K562 (cell line): Measurements from ENCODE around the gene ECI2. TPM values are rescaled to one million over a fixed set of nuclear protein-coding genes. Genes with fewer than 3 reads are reported as not detected.

Source experiments
- FOXA1 ChIP-seq: fragments of 450-650 bp; IDR thresholded peaks from 2 replicates; pipeline ENCODE4 v1.6.1; 2016; ENCODE audit warnings: mild to moderate bottlenecking, borderline replicate concordance
- NRF1 ChIP-seq, 2 experiments: fragments of 450-650 bp; IDR thresholded peaks in 1 of 2; conservative IDR thresholded peaks in 1 of 2; 2 replicates each; pipeline ENCODE4 v1.6.1; 2014; ENCODE audit warnings: mild to moderate bottlenecking in 2 of 2
- RBM34 ChIP-seq: fragments of 200-400 bp; formaldehyde crosslinking; IDR thresholded peaks from 2 replicates; pipeline ENCODE4 v1.6.1; 2018; ENCODE audit warnings: low read length, borderline replicate concordance; ENCODE audit not compliant: insufficient read depth
- TAL1 ChIP-seq: fragments of 450-650 bp; IDR thresholded peaks from 2 replicates; pipeline ENCODE4 v1.6.1; 2016; ENCODE audit warnings: mild to moderate bottlenecking
- TEAD2 ChIP-seq: fragments of 450-650 bp; IDR thresholded peaks from 2 replicates; pipeline ENCODE4 v1.6.1; 2016; ENCODE audit warnings: missing genetic modification characterization, control low read depth, missing compliant biosample characterization
- ZBTB7A ChIP-seq: IDR thresholded peaks from 2 replicates; pipeline ENCODE4 v1.6.1; 2011; ENCODE audit warnings: low read depth, mild to moderate bottlenecking, low read length, moderate library complexity, borderline replicate concordance; ENCODE audit not compliant: control insufficient read depth
- ZHX1 ChIP-seq: fragments of 150-350 bp; conservative IDR thresholded peaks from 2 replicates; pipeline ENCODE4 v1.6.1; 2014; ENCODE audit warnings: low read length
- ZKSCAN8 ChIP-seq: fragments of 200-800 bp; sonication (Bioruptor generic); IDR thresholded peaks from 2 replicates; pipeline ENCODE4 v1.6.1; 2016; ENCODE audit warnings: missing genetic modification characterization, missing compliant biosample characterization
- ZMIZ1 ChIP-seq, 2 experiments: fragments of 150-350 bp in 1 of 2; IDR thresholded peaks; 2 replicates each; pipeline ENCODE4 v1.6.1; 2012 to 2016; ENCODE audit warnings: low read depth in 2 of 2, low read length in 2 of 2, mild to moderate bottlenecking in 1 of 2, moderate library complexity in 1 of 2
- ZNF511 ChIP-seq: sonication (generic); formaldehyde crosslinking; IDR thresholded peaks from 2 replicates; pipeline ENCODE4 v1.8.0; 2022; ENCODE audit warnings: mild to moderate bottlenecking, missing genetic modification reagents
- polyA plus RNA-seq, 8 experiments: library from polyadenylated mRNA; depleted of rRNA in 4 of 8; stranded (reverse) in 5 of 8; unstranded in 3 of 8; fragments of >200 nt; fragmentation: Nextera tagmentation in 2 of 8; fragmentation: Illumina TruSeq in 1 of 8; extraction: Ambion mirVana in 2 of 8; extraction: Trizol in 1 of 8; gene quantifications; 2 replicates each; pipeline versions ENCODE4 v1.2.1 to v1.2.3, GENCODE V29; 2011 to 2014; ENCODE audit warnings: inconsistent platforms in 1 of 8, missing spikeins in 1 of 8
- total RNA-seq, 7 experiments: library from RNA; depleted of rRNA in 6 of 7; stranded (reverse); fragments of >200 nt in 6 of 7; fragmentation: Illumina TruSeq in 2 of 7; extraction: Trizol in 2 of 7; gene quantifications; 2 replicates each; pipeline versions ENCODE4 v1.2.1 to v1.2.3, GENCODE V29; 2011 to 2021; ENCODE audit warnings: low replicate concordance in 1 of 7

ECI2 gene
- total and polyA plus RNA-seq, 9 of the 15 experiments (the other 6 are each of a cell fraction or from before 2014, with no cell fraction given), result 80.7 to 377 (median 142) TPM

- no peak for TF ChIP-seq ZMIZ1 (IDR thresholded peaks at IDR 0.05; ENCODE audit: low read depth in 2 of 2, low read length in 2 of 2)
- no peak for TF ChIP-seq TAL1
- no peak for TF ChIP-seq ZBTB7A
- no peak for TF ChIP-seq TEAD2 (tag)
- no peak for TF ChIP-seq FOXA1
- no peak for TF ChIP-seq ZHX1
- no peak for TF ChIP-seq ZNF511 (CRISPR knock-in tag)
- TF ChIP-seq NRF1 (conservative IDR thresholded peaks at IDR 0.05 in 1 of 2, IDR thresholded peaks at IDR 0.05 in 1 of 2), result no peak
- no peak for TF ChIP-seq ZKSCAN8 (CRISPR knock-in tag)
- TF ChIP-seq RBM34, result no peak
Measured at GRCh38 chr6:4170297-4170696, 34.9 kb upstream of the ECI2 start (continued).
